GM19452 (cell line): ENCODE data around the gene HS1BP3.

ENCODE experiments used
- ATAC-seq: cut with Tn5 transposase; IDR thresholded peaks from one replicate; pipeline ENCODE4 v1.9.1; 2021; ENCODE audit not compliant: unreplicated experiment

The HS1BP3 gene

DNA sequence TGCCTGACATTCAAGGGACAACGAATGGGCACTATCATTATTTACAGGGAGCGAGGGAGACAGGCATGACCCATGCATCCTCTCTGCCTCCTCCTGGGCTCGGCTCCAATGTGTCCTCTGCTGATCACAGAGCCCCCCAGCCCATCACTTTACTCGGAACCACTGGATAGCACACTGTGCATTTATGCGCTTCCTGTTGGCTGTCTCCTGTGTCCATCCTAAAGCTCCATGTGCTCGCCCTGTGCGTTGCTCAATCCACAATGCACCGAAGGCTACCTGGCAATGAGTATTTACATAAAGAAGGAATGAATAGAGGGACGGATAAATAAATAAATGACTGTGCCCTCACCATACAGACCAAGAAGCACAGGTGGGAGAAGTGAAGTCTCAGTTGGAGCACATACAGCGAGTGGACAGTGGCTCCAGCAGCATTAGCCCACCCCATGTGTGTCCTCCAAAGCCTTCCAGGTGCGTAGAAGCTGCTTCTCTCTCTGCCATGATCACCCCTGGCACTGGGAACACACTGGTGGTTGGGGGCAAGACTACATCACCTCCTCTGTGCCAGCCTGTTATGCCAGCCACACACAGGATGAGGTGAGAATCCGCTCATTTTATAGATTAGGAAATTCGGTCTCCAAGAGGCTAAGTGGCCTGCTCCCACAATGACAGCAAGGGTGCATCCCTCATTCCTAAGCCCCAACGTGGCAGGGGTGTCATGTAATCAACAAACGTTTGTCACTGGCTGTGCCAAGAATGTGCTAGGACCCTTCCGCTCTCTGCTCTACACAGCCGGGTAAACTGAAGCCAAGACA lies 13.7 kb upstream of the HS1BP3 start:
- ATAC-seq = no peak

DNA sequence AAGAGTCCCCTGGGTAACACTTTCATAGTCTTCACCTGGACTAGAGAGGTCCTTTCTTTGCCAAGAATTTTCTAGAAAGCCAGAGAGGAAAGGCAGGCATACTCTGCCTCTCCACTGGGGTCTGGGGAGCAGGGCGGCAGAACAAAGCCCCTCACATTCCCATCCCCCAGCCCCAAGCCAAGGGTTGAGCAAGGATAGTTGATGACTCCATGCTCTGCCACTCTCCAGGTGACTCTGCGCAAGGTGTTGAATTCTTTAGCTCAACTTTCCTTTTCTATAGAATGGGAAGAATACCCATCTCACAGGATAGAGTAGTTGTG lies 13.1 kb upstream of the HS1BP3 start:
- ATAC-seq = no peak

DNA sequence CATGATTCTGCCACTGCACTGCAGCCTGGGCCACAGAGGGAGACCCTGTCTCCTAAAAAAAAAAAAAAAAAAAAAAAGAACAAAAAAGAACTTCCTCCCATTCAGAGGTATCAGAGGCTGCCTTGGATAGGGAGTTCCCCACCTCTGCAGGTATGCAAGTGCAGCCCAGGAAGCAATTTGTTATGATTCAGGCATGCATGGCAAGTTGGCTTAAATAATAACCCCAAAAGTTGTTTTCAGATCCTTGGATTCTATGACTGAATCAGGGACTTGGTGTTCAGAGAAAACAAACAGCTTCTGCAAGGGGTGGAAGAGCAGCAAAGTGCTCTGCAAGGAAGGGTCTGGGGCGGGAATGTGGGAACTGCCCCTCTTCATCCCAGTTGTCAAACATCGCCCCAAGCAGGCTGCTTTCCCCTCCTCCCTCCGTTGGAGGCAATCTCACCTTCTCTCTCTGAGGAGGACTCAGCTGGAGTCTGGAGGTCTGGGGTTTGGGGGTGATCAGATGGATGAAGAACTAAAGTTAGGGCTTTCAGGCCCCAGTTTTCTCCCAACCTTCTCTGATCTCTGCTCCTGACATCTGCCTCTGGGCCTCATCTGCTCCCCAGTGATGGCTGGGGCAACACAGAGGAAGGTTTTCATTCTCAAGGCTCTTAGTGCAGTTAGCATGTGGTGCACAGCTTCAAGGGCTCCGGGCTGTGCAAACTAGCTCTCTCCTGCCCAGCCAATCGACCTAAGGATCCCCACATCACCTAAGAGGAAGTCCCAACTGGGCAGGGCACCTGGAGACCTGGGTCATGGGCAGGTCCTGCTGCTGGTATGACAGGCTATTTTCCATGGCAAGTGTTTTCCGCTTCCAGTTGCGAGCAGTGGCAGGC lies 12.5 kb upstream of the HS1BP3 start:
- ATAC-seq = no peak

DNA sequence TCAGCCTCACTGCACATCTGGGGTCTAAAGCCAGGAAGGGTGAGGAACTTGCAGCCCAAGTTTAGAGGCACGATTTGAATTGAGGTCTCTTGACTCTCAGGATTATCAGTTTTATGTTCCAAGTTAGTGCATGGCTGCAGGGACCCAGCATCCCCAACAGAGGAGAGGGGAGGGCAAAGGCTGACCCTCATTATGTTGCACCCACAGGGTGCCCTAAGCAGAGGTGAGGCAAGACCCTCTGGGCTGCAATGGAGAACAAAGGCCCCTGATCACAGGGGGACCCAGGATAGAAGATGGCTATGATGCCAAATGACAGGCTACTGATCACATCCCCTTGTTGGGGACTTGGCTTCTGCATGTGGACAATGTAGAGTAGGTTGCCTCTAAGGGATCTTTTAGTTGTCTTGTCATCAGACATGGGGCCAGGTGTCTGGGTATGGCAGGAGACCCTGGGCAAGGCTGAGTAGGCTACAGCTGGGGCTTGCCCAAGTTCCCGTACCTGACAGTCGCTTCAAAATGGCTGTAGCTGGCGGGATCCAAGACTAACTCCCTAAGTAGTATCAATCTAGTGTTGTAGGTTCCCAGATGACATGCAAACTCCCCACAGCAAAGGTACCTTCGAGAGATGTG lies 11.5 kb upstream of the HS1BP3 start:
- ATAC-seq = no peak

DNA sequence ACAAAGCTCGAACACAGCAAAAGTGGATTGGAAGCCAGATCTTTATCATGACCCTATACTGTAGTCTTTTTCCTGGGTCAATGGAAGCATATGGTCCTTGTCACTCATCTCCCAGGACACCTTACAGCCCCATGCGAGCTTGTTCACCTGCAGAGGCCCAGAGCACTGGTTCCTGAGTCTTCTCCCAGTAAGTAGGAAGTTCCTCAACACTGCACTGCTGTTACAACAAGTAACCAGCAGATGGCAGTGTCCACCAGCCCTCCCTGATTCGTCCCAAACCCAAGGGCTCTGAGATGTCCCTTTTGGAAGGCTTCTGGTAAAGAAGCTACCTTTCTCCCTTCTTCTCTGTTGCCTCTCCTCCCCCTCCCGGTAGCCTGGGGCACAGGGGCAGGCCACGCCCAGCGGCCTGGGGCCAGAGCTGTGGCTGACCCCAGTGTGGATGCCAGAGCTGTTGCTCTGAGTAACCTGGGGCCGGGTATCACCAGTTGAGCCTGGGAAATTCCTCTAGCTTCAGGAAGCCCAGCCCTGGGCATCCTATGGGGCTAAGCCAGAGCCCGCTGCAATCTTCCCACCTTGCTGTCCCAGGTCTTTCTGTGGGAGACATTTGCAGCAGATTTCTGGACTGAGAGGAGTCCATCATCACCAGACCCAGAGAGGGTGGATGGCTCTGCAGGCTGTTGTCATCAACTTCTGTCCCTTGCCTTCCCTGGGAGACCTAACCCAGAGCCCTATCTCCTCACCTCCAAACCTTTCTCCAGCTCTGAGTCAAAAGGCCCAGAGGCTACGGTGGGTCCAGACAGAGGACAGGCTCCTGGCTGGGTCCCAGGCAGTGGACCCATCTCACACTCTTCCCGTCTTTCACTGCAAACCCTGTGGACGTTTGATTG lies 10.8 kb upstream of the HS1BP3 start:
- peak; percentile 54 for ATAC-seq

DNA sequence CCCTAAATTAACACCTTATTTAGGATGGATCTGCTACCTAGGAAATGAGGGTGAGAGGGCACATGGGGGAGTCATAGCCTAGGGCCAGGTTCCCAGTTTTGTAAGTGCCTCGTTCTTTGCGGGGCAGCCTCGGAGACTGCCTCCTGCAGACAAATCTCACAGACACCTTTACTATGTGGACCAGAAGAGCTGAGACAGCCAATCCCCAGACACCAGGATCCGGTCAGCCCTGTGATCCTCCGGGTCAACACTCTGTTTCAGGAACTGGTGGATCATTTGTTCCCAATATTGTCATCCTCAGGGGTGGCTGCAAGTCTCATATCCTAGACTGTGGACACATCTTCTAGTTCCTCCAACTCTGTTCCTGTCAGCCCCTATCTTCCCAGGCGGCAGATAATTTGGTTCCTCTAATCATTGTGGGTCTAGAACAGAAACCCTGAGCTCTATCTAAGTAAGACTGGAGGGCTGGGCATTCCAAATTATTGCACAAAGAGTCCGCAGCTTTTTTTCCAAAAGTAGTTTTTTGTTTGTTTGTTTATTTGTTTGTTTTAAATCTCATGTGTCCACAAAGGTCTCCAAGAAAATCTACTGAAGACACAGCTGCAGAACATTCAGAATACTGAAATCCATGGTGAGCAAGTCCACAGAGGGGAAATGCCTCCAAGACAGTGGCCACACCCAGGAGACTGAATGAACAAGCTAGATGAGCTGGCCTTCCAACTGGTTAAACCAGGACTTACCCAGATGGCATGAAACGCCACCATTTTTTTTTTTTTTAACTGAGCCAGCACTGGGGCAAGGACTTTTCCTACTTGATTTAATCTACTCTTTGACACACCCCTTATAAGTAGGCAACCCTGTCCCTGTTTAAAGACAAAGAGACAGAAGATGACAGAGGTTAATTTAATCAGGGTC lies 9.9 kb upstream of the HS1BP3 start:
- no peak for ATAC-seq

DNA sequence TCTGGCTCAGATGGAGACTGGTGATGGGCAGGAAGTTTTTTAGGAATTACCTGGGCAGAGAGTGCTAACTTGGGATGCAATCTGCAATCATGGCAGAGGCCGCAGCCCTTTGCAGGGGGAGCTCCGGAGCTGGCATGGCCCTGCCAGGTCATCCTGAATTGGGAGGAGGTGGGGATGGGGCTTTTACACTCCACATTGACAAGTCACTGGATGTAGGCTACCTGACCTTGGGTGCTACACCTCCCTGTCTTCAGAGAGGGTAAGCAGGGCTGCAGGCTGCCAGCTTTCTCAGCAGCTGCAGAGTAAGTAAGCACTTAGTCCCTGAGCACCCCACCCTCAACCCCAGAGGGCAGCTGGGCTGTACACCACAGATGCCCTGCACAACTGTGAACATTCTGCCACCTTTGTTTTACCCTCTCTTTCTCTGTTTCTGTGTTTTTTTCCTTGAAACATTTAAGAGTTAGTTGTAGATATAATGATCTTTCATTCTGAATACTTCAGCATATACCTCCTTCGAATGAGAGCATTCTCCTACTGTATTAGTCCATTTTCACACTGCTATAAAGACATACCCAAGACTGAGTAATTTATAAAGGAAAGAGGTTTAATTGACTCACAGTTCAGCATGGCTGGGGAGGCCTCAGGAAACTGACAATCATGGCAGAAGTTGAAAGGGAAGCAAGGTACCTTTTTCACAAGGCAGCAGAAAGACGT lies 6.8 kb upstream of the HS1BP3 start:
- ATAC-seq = no peak

DNA sequence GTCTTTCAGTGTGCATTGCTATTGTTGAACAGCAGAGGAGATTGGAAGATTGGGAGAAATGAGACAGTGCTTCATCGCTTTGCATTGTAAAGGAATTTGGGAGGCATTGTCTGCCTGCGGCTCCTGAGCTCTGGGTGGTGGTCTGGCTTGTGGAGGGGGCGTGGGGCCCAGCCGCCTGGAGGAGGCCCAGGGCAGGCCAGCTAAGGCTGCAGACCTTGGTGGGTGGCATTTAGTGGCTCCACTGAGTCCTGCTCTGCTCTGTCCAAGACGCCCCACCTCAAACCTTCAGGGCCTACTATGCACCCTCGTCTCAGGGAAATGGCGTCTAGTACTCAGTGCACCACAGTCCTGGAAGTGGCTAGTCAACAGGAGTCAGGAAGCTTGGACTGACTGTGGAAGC lies 5.7 kb upstream of the HS1BP3 start:
- ATAC-seq = no peak

DNA sequence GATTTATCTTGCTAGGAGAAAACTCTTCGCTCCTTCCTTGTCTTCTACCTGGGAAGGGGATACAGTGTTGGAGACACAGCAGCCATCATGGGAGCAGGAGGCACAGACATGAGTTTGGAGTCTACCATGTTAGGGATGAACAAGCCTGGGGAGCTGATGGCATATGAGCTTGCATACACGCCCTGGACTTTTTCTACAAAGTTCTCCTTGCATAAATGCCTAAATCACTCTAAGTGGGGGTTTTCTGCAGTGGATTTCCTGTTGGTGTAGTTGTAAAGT lies 3.6 kb upstream of the HS1BP3 start:
- no peak for ATAC-seq

DNA sequence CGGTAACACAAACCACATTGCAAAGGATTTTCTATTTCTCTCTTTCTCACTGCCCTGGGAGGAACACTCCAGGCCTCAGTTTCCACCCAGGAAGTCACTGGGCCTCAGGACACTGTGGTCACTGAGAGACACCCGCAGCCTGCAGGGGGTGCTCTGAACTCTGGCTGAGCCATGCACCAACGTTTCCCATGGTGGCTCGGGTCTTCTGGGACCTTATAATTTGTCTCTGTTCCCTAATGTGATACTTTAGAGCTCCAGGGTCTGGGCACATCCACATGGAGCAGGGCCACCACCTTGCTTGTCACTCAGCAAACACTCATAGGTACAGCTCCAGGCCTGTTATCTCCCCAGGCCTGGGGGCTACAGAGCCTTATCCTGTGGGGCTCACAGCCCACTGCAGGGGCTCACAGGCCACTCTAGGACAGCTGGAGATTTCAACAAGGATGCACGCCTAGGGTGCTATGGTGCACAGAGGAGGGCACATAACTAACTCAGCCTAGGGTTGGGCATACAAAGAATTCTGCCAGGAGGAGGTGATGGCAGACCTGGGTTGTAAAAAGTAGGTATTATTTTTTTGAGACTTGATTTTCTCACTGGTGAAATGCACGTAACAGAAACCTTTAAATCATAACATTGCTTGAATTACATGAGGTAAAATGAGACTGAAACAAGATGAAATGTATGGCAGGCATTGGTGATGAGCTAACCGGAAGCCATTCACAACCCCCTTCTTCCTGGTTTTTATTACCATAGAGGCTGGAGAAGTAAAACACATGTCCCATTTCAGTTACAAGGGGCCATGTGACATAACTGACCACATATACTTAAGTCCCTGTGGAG lies 3.0 kb upstream of the HS1BP3 start:
- no peak for ATAC-seq

DNA sequence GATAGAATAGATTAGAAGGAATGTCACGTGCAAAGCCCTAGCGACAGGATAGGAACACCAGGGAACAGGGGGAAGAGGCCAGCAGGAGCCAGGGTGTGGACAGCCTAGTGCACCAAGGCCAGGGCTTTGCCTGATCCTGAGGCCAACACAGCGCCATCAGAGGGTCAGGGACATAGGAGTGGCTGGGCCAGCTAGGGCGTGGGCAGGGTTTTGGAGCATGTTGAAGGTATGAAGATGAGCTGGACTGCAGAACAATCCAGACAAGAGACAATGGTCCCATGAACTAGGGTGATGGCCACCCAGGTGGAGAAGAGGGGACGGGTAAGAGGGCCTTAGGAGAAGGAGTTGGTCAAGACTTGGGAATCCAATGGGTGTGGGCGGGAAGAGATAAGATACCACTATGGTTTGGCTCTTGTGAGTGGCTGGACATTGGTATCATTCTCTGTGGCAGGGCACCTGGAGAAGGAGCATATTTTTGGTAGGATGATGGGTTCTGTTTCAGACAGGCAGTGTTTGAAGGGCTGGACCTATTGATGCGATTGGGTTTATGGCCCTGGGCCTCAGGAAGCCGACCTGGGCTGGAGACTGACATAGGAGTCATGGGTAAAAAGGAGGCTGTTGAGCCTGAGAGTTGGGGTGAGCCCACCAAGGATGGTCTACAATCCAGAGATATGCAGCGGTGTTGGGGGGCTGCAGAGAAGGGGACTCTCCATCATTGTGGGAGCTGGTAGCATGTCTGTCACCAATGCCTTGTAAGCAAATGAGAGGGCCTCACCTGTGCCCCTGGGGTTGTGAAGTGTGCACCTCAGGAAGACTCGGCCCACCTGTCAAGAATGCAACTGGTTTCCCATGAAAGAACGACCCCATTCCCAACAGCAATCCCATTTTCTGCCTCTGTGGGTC lies 2.0 kb upstream of the HS1BP3 start:
- no peak for ATAC-seq

DNA sequence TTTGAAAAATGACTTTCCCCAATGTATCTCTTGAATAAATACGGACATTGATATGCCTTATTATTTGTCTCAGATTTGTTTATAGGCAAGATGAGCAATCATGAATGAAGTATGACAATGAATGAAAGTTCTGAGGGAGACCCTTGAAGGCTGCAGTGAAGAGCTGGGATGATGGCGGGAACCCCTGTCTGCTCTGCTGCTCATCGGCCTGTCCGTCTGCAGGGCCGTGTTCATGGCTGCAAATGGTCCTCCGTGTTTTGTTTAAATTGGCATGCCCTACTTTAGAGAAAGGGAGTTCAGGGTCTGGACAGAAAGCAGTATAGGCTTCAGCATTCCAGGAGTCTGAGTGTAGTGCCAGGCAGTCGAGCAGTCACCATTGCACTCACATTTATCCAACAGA lies 1.2 kb upstream of the HS1BP3 start:
- no peak for ATAC-seq

DNA sequence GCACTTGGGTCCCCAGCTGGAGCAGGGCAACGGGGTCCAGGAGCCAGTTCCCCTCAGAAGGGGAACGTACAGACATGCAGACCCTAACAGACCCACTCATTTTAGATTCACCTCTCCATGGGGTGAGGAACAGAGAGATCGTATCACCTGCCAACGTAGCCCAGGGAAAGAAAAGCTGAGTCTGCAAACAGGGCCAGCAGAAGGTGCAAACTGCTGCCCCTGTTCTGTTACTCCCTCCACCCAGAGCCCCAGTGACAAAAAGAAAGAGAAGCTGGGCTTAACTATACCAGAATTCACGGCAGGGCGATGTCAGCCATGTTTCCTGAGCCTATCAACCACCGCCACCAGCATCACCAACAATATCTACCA lies 817 bp upstream of the HS1BP3 start:
- no peak for ATAC-seq

DNA sequence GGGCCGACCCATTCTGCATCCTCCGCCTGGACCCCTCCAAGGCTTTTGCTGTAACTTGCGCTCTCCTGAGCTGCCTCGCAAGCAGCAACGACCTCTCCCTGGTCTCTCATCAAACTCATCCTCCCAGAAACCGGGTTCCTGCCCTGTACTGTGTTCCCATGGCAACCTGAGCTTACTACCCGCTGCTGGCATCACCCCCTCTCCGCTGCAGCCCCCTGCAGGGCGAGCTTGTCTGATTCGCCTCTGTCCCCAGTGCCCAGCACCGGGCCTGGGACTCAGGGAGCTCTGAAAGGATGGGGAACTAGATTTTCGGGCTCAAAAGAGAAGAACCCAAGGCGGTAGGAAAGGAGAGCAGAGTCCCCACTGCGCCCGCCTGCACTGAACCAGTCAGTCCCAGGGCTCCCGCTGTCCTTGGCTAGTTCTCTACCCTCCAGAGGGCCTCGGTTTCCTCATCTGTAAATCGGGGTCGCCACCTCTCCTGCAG lies 463 bp downstream of the HS1BP3 start:
- ATAC-seq = peak; percentile 13

DNA sequence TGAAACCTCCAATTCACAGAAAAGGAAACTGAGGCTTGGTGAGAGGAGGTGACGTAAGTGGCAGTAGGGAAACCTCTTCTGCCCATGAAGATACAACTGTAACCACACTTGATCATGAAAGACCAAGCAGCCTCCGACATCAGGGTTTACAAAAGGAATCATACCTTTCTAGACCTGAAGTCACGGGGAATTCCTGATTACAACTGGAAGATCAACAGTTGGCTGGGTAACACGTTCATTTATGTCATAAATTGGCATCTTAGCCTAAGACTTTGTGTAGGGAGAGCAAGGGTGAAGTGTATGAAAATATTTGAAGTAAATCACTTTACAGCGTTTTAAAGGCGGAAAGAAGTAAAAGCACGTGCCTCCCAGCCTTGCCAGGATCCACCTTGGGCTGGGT lies 922 bp downstream of the HS1BP3 start:
- ATAC-seq = no peak

DNA sequence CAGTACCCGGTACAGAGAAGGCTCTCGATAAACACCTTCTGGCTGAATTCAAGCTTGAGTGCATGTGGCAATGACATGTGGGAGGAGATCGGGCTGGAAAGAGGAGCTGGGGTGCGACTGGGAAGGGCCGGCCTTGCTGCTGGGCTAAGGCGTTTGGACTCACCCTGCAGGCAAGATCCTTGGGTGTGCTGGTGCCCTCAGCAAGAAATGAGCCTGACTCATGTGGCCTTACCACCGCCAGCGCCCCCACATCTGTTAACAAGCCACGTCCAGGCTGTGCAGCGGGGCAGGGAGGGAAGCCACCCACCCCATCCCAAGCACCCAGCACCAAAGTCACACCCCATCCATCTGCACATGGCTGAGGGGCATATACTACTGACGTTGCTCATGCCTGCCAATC lies 1.3 kb downstream of the HS1BP3 start:
- ATAC-seq = no peak

DNA sequence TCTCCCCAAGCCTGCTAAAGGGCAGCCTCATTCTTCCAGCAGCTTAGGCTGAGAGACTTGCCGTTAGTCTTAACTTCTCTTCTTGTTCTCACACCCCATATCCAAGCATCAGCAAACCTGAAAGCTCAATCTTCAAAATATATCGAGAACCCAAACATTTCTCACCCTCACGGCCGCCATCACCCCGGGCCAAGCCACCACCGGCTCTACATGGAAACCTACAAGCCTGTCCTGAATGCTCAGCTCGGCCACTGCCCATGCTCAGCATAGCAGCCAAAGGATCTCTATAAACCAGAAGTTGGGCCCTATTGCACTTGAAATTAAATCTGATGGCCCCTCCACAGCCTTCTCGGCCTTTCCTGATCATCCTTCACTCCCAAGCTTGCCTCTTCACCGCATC lies 2.1 kb downstream of the HS1BP3 start:
- ATAC-seq = no peak

DNA sequence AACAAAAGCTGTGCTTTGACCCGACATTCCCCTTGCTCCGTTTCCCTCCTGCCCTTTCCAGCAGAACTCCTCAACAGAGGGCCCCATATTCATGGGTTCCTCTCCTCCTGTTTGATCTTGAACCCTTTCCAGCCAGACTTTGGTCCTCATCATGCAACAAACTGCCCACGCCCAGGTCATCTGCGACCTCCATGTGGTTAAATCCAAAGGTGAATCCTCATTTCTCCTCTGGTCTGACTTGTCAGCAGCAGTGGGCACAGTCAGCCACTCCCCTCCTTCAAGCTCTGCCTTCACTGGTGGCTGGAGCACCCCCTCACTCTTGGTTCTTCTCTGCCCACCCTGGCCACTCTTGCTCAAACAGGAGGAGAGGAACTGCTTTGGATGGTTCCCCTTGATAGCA lies 2.7 kb downstream of the HS1BP3 start:
- no peak for ATAC-seq
